K562 (cell line): ENCODE results near the gene TOR1B. TPM values are rescaled to one million over a fixed set of nuclear protein-coding genes. Genes with fewer than 3 reads are reported as not detected.

ENCODE experiments used
- polyA plus RNA-seq, 8 experiments: library from polyadenylated mRNA; depleted of rRNA in 4 of 8; stranded (reverse) in 5 of 8; unstranded in 3 of 8; fragments of >200 nt; fragmentation: Nextera tagmentation in 2 of 8; fragmentation: Illumina TruSeq in 1 of 8; extraction: Ambion mirVana in 2 of 8; extraction: Trizol in 1 of 8; gene quantifications; 2 replicates each; pipeline versions ENCODE4 v1.2.1 to v1.2.3, GENCODE V29; 2011 to 2014; ENCODE audit warnings: inconsistent platforms in 1 of 8, missing spikeins in 1 of 8
- total RNA-seq, 7 experiments: library from RNA; depleted of rRNA in 6 of 7; stranded (reverse); fragments of >200 nt in 6 of 7; fragmentation: Illumina TruSeq in 2 of 7; extraction: Trizol in 2 of 7; gene quantifications; 2 replicates each; pipeline versions ENCODE4 v1.2.1 to v1.2.3, GENCODE V29; 2011 to 2021; ENCODE audit warnings: low replicate concordance in 1 of 7
- TF ChIP-seq, protein P1 (sequence below), 2 experiments: fragments of 450-650 bp in 1 of 2; sonication (generic) in 1 of 2; formaldehyde crosslinking in 1 of 2; IDR thresholded peaks; 2 replicates each; pipeline versions ENCODE4 v1.7.1 to v1.9.0; 2016 to 2022; ENCODE audit warnings: inconsistent platforms in 1 of 2, mild to moderate bottlenecking in 1 of 2, missing genetic modification reagents in 1 of 2

The TOR1B gene
- total and polyA plus RNA-seq, 9 of the 15 experiments (the other 6 are each of a cell fraction or from before 2014, with no cell fraction given): 4.2 to 36.5 (median 24.6) TPM

DNA sequence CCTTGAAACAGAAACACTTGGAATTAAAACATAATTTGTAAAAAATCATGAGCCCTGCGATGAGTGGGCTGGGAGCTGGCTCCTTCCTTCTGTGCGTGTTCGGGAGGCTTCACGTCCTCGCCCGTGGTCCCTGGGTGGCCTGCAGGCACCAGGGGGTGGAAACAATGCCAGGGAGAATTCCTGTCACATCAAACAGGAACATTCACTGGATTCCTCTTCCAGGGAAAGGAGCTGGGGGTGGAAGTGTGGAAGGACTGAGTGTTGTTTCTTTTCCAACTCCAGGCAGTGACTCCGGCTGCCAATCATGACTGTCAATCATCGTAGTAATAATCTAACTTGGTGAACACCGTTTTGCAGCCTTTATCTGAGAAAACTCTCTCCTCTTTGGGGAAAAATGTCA is 10.7 kb downstream of the TOR1B start (continued):
- TF ChIP-seq, protein P1, sequence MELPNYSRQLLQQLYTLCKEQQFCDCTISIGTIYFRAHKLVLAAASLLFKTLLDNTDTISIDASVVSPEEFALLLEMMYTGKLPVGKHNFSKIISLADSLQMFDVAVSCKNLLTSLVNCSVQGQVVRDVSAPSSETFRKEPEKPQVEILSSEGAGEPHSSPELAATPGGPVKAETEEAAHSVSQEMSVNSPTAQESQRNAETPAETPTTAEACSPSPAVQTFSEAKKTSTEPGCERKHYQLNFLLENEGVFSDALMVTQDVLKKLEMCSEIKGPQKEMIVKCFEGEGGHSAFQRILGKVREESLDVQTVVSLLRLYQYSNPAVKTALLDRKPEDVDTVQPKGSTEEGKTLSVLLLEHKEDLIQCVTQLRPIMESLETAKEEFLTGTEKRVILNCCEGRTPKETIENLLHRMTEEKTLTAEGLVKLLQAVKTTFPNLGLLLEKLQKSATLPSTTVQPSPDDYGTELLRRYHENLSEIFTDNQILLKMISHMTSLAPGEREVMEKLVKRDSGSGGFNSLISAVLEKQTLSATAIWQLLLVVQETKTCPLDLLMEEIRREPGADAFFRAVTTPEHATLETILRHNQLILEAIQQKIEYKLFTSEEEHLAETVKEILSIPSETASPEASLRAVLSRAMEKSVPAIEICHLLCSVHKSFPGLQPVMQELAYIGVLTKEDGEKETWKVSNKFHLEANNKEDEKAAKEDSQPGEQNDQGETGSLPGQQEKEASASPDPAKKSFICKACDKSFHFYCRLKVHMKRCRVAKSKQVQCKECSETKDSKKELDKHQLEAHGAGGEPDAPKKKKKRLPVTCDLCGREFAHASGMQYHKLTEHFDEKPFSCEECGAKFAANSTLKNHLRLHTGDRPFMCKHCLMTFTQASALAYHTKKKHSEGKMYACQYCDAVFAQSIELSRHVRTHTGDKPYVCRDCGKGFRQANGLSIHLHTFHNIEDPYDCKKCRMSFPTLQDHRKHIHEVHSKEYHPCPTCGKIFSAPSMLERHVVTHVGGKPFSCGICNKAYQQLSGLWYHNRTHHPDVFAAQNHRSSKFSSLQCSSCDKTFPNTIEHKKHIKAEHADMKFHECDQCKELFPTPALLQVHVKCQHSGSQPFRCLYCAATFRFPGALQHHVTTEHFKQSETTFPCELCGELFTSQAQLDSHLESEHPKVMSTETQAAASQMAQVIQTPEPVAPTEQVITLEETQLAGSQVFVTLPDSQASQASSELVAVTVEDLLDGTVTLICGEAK (IDR thresholded peaks at IDR 0.05): peak; percentile 4; the same call in 1 of the 2 replicates
- TF ChIP-seq, protein P1 (CRISPR knock-in tag; IDR thresholded peaks at IDR 0.05): no peak
